GM12873 (cell line): ENCODE results near the gene ERFL.

Source experiments
- TF ChIP-seq, protein P1 (sequence below): IDR thresholded peaks from 2 replicates; pipeline ENCODE4 v1.5.1; 2012; ENCODE audit warnings: low read depth, mild to moderate bottlenecking, moderate library complexity, low read length, control low read depth; ENCODE audit not compliant: insufficient read depth; ENCODE audit errors: missing control alignments

The ERFL gene

DNA sequence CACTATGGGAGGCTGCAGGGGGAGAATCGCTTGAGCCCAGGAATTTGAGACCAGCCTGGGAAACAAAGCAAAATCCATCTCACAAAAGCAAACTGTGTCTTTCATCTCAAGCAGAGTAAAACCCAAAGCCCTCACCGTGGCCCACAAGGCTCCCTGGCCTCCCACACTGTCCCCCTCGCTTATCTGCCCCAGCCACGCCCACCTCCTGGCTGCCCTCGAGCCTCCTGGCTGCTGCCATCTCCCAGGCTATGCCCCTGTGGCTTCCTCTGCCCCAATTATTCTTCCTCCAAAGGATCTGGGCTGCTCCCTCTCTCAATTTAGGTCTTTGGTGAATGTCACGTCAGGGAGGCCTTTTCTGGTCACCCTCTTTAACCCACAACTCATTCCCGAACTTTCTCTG lies 27.3 kb upstream of the ERFL start:
- TF ChIP-seq, protein P1, sequence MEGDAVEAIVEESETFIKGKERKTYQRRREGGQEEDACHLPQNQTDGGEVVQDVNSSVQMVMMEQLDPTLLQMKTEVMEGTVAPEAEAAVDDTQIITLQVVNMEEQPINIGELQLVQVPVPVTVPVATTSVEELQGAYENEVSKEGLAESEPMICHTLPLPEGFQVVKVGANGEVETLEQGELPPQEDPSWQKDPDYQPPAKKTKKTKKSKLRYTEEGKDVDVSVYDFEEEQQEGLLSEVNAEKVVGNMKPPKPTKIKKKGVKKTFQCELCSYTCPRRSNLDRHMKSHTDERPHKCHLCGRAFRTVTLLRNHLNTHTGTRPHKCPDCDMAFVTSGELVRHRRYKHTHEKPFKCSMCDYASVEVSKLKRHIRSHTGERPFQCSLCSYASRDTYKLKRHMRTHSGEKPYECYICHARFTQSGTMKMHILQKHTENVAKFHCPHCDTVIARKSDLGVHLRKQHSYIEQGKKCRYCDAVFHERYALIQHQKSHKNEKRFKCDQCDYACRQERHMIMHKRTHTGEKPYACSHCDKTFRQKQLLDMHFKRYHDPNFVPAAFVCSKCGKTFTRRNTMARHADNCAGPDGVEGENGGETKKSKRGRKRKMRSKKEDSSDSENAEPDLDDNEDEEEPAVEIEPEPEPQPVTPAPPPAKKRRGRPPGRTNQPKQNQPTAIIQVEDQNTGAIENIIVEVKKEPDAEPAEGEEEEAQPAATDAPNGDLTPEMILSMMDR: no peak

GRCh38 chr19:41951686-41952172 lies 23.5 kb upstream of the ERFL start:
- TF ChIP-seq, protein P1: peak; percentile 100

DNA sequence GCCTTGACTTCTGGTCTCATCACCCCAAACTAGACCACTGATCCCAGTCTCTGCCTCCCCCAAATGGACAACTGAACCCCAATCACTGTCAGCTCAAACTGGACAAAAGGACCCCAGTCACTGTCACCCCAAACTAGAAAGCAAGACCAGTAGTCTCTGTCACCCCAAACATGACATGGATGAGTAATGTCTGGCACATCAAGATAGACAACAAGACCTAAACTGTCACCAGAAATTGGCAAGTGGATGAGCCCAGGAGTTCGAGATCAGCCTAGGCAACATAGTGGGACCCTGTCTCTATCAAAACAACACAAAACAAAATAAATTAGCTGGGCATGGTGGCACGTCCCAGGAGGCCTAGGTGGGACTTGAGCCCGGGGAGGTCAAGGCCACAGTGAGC lies 18.8 kb upstream of the ERFL start:
- TF ChIP-seq, protein P1: no peak

DNA sequence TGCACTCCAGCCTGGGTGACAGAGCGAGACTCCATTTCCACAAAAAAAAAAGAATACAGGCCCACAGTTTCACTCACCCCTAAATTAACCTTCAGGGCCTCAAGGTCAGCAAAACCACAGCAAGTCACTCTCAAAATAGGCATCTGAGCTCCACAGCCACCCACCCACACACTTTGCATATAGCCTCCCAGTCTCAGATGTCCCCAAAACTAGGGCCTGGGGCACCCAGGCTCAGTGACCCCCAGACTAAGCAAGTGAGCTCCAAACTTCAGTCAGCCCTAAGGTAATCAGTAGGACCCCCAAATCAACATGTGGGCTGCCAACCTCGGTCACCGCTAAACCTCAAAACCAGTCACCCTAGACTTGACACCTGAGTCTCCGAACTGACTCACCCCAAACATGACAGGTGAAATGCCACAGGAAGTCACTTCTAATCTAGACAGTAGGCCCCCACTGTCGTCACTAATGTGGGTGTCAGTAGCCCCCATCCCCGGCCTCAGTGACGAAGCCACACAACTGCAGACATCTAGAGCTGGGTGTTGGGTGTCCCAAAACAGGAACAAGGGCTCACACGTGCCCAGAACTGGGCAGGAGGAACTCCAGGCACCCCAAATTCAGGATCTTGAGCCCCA lies 17.0 kb upstream of the ERFL start:
- TF ChIP-seq, protein P1: no peak

GRCh38 chr19:41944336-41944735 lies 16.1 kb upstream of the ERFL start:
- TF ChIP-seq, protein P1: no peak

GRCh38 chr19:41941410-41942202 lies 13.4 kb upstream of the ERFL start:
- TF ChIP-seq, protein P1: no peak

- TF ChIP-seq, protein P1: no peak
Observed at GRCh38 chr19:41940731-41941409, 12.6 kb upstream of the ERFL start.
